Cardiac septum (tissue), 1 donor: ENCODE measurements around the gene SCUBE1. TPM values are rescaled to one million over a fixed set of nuclear protein-coding genes. Genes with fewer than 3 reads are reported as not detected.
"Not testable (repeated sequence)": the region's sequence is repeated elsewhere in the genome, so short reads cannot be mapped to it uniquely, and the experiment has no call there.

Experiments used
- DNase-seq: peaks from one replicate; pipeline ENCODE4 v3.0.0-alpha.2; 2020; ENCODE audit warnings: low spot score
- intact Hi-C: fragments of 100-400 bp; cut with DNase I; formaldehyde crosslinking; loops from one replicate; pipeline ENCODE4 v1.14.0; 2022
- total RNA-seq: library from RNA; stranded (reverse); fragmentation: NEBNext Ultra II Directional; extraction: Animal tissue kit (Norgen Biotek cat#: 25700); gene quantifications from one replicate; pipeline ENCODE4 v1.2.1, GENCODE V29; 2021
- donor health status: DM: no; HTN: no; CAD: no.

SCUBE1 gene
- total RNA-seq, 1 donor from 2014 or later, result 1.1 TPM

- intact Hi-C loops, result loop anchor here (5.0 kb wide), 1 partner anchor 50 kb away; the partner anchor contains the start of gene SCUBE1
- no peak for DNase-seq
These were observed 50.5 kb downstream of the SCUBE1 start for GRCh38 chr22:43292630-43293018.

DNA sequence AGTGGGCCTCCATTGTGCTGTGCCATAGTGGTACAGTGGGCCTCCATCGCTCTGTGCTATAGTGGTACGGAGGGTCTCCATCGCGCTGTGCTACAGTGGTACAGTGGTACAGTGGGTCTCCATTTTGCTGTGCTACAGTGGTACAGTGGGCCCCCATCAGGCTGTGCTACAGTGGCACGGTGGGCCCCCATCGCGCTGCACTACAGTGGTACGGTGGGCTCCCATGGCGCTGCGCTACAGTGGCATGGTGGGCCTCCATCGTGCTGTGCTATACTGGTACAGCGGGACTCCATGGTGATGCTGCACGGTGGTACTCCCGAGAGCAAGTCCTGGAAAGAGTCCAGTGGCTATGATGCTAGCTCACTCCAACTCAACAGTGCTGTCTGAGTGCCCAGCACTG lies 51.8 kb downstream of the SCUBE1 start:
- no peak for DNase-seq

GRCh38 chr22:43289976-43290721 lies 53.0 kb downstream of the SCUBE1 start:
- DNase-seq, result no peak
- intact Hi-C loops, result loop anchor here (5.0 kb wide), 1 partner anchor 52 kb away; the partner anchor contains the start of gene SCUBE1

More for the DNA sequence above, 51.8 kb downstream of the SCUBE1 start:
- intact Hi-C loops, result loop anchor here (5.0 kb wide), 1 partner anchor 51 kb away; the partner anchor contains the start of gene SCUBE1

DNA sequence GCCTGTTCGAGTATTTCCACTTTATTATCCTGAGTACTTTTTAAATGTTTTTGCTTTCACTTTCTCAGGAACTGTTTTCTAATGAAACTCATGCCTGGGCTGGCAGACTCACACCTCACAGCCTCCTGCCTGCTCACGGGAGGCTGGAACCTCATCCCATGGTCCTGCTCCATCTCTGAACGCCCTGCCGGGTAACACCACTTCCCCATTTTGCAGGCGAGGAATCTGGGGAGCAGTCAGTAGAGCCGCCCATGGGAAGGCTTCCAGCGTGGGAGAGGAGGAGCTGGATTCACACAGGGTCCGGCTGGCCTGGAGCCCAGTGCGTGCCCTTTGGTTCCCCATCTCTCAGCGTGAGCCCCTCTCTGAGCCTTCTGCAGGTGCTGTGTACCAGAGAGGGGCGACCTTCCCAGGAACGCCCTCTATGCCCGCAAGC lies 53.6 kb downstream of the SCUBE1 start:
- no peak for DNase-seq
- intact Hi-C loops, result no loop called here

GRCh38 chr22:43288807-43289420 lies 54.3 kb downstream of the SCUBE1 start:
- intact Hi-C loops, result no loop called here
- no peak for DNase-seq

DNA sequence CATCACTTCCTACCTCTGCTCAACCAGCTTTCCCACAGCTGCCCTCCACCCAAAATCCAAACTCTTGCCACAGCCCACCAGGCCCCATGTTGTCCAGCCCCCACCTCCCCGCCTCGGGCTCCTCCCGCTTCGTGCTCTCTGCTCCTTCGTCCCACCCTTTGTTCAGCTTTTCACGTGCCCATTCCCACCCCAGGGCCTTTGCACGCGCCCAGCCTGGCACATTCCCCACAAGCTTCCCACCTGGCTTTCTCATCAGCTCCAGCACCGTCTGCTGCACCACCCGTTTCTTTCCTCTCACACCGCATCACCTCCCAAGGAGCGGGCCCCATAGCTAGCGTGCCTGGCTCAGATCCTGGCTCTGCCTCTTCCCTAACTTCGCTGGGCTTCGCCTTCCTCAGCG lies 54.8 kb downstream of the SCUBE1 start:
- DNase-seq, result no peak
- intact Hi-C loops, result no loop called here

GRCh38 chr22:43287441-43287840 lies 55.7 kb downstream of the SCUBE1 start:
- DNase-seq, result no peak
- intact Hi-C loops, result no loop called here

DNA sequence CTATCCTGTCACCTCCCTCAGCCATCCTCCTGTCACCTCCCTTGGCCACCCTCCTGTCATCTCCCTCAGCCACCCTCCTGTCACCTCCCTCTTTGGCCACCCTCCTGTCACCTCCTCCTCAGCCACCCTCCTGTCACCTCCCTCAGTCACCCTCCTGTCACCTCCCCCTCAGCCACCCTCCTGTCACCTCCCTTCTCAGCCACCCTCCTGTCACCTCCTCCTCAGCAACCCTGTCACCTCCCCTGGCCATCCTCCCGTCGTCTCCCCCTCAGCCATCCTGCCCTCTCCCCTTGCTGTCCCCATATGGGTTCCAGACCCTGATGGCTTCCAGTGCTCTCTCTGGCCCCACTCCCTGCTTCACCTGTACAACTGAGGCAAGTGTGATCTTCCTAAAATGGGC lies 61.8 kb downstream of the SCUBE1 start:
- no peak for DNase-seq
- intact Hi-C loops, result no loop called here

- DNase-seq, intact Hi-C loops: not testable (repeated sequence)
These were observed 62.7 kb downstream of the SCUBE1 start for GRCh38 chr22:43280523-43280886.

- intact Hi-C loops, result no loop called here
- DNase-seq, result no peak
These were observed 63.2 kb downstream of the SCUBE1 start for GRCh38 chr22:43279867-43280522.

DNA sequence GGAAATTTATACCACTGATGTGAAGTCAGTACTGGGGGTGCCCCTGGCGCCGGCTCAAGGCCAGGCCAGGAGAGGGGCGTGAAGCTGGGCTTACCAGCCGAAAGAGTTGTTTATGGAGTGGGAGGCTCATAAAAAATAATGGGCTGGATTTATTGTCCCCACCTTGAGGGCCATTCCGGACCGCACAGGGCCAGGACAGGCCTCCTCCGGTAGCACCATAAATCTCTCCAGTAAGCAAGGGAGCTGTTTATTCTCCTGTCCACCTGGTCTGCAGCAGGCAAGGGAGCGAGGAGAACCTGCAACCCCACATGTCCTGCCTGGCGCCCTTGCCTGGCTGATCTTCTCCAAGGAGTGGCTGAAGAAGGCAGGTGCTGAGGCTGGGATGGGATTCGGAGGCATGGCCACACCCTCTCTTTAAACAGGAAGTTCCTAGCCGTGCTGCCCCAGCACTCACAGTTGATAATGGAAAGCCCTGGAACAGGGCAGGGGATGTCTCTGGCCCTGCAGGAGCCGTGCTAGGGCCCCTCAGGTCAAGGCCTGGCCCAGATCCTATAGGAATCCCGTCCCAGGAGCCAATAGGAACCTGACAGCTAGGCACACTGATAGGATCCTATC lies 65.1 kb downstream of the SCUBE1 start:
- no peak for DNase-seq
- intact Hi-C loops, result no loop called here

DNA sequence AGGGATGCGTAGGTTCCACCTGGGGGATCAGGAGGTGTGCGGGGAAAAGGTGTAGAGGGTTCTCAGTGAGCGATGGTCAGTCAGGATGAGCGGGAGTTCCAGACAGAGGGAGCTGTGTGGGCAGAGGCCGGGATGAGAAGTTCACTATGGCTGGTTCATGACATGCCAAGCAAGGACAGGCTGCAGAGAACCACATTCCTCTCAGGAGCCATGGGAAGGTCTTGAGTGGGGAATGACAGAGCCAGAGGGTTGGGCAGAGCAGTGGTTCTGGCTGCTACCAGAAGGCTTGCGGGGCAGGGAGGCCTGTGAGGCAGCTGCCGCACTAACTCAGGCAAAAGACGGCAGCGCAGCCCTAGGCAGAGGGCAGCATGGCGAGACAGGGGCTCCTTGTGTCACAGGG lies 66.1 kb downstream of the SCUBE1 start:
- DNase-seq, result no peak
- intact Hi-C loops, result no loop called here

- no peak for DNase-seq
- intact Hi-C loops, result no loop called here
These were observed 66.9 kb downstream of the SCUBE1 start for GRCh38 chr22:43276321-43276720.

- intact Hi-C loops, result loop anchor here (2.0 kb wide), 1 partner anchor 111 kb away; no protein-coding TSS in a partner anchor
These were observed 67.4 kb downstream of the SCUBE1 start for GRCh38 chr22:43275545-43276317.

DNA sequence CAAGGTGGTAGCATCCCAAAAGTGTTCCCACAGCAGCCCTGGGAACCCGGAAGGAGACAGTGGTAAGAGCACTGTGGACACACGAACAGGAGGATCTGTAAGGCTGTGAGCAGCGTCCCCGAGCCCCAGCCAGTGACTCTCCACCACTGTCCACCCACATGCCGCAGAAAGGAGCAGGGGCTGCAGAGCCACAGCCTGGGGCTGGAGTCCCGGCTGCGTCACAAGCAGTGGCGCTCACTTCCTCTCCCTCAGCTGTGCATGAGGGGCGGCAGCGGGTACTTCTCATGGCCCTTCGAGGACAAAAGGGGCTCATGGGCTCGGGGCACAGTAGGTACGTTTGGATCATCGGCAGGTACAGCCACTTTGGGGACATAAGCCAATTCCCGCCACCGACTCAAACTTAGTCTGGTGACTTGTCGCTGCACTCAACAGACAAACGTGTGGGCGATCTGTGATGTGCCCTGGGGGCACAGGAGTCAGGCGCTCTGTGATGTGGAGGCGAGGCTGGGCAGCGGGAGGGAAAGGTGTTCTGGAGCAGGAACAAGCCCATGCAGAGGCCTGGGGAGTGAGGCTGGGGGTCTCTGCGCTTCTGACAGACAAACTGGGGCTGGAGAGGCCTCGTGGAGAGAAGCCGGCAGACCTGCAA lies 68.5 kb downstream of the SCUBE1 start:
- DNase-seq, result no peak
- intact Hi-C loops, result loop anchor here (1.0 to 5.0 kb wide), 3 partner anchors 37 to 112 kb away; no protein-coding TSS in a partner anchor

More at GRCh38 chr22:43275545-43276317, 67.4 kb downstream of the SCUBE1 start:
- DNase-seq, result no peak

DNA sequence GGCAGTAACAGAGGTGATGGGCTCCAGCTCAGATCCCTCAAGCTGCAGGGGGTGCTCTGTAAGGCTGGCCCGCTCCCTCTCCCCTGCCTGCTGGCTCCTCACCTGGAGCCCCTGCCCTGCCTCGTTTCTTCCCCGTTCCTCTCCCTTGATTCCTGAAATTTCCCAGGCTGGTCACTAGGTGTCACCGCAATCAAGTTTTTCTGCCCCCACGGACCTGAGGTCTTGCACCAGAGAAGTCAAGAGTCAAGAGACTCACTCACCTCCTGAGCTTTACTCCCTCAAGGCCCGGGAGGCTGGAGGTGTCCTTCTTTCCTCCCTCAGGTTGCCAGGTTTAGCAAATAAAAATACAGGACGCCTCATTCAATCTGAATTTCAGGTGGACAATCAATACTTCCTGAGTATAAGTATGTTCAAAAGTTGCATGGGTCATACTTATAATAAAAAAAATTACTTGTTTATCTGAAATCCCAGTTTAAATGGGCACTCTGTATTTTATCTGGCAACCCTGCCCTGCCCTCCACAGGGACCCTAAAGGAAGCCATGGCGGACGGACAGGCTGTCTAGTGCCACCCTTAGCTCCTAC lies 69.2 kb downstream of the SCUBE1 start:
- no peak for DNase-seq
- intact Hi-C loops, result loop anchor here (1.0 to 5.0 kb wide), 3 partner anchors 37 to 113 kb away; no protein-coding TSS in a partner anchor

GRCh38 chr22:43272869-43273318 lies 70.3 kb downstream of the SCUBE1 start:
- intact Hi-C loops, result loop anchor here (5.0 kb wide), 1 partner anchor 36 kb away; no protein-coding TSS in a partner anchor
- no peak for DNase-seq

DNA sequence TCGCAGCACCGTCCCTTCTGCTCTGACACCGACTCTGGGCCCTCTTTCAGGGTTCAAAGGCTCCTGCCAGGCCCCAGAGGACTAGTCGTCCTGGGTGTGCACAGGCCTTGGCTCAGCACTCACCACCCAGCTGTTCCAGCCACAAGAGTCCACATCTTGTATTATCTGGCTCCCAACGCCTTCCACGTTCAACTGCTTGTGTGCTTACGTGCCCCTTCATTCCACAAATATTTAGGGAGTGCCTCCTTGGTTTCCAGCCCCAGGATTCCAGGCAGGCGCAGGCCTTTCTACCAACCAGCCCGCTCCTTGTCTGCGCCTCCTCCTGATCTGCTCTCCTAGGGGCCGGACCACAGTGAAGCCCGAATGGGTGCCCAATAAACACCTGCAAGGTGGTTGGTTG lies 70.9 kb downstream of the SCUBE1 start:
- intact Hi-C loops, result loop anchor here (5.0 kb wide), 1 partner anchor 35 kb away; no protein-coding TSS in a partner anchor
- DNase-seq, result no peak
